GM12878 (cell line): ENCODE results near the gene WBP11. TPM values are rescaled to one million over a fixed set of nuclear protein-coding genes. Genes with fewer than 3 reads are reported as not detected.

Source experiments
- ATAC-seq: fragments of 200-7000 bp; cut with Tn5 transposase; 3 replicates; pipeline ENCODE4 v1.9.1; 2020; ENCODE audit warnings: mild to moderate bottlenecking, moderate library complexity
- BruUV-seq: library from RNA; stranded (reverse); fragments of 400-500 nt; replicated peaks from 2 replicates; lab custom pipeline; 2021; lab: Mats Ljungman, UMichigan
- CTCF ChIA-PET: fragments of 300-600 bp; sonication (Branson Sonifier 250); formaldehyde crosslinking; extraction: SDS; loops from one replicate; lab custom pipeline; 2021; ENCODE audit warnings: inconsistent platforms; lab: Yijun Ruan, JAX
- POLR2A ChIA-PET: fragments of 350-600 bp; formaldehyde crosslinking; extraction: SDS; loops from one replicate; lab custom pipeline; 2021; ENCODE audit warnings: inconsistent platforms; lab: Charles Lee
- RAD21 ChIA-PET: fragments of 300-600 bp; sonication (Branson Sonifier 250); formaldehyde crosslinking; loops from one replicate; lab custom pipeline; 2023; ENCODE audit warnings: antibody characterized with exemption; ENCODE audit not compliant: unreplicated experiment; lab: Charles Lee
- SMC1A ChIA-PET: fragments of 300-600 bp; sonication (Branson Sonifier 250); formaldehyde crosslinking; loops from one replicate; lab custom pipeline; 2023; ENCODE audit not compliant: unreplicated experiment, uncharacterized antibody; lab: Charles Lee
- DNase-seq: peaks from one replicate; pipeline ENCODE4 v3.0.0-alpha.2; 2011; ENCODE audit warnings: low read depth, low spot score
- FAIRE-seq: peaks from 3 replicates; lab custom pipeline; 2011; peaks lifted over from hg19 to GRCh38; lab: Jason Lieb, UNC
- H2AFZ ChIP-seq: 2 replicates; pipeline ENCODE4 v1.6.0; 2011; ENCODE audit warnings: low read depth, low read length, control low read depth; ENCODE audit not compliant: control insufficient read depth
- H3K27ac ChIP-seq: 2 replicates; pipeline ENCODE4 v1.5.1; 2011; ENCODE audit warnings: control low read depth; ENCODE audit not compliant: control insufficient read depth, insufficient read depth
- H3K27me3 ChIP-seq, 2 experiments: replicated peaks in 1 of 2; 2 replicates each; pipeline versions ENCODE4 v1.6.0 to v1.6.1; 2011; ENCODE audit warnings: low read length in 1 of 2; ENCODE audit not compliant: control insufficient read depth in 2 of 2, insufficient read depth in 2 of 2
- H3K36me3 ChIP-seq, 2 experiments: 2 replicates each; pipeline ENCODE4 v1.5.1; 2011; ENCODE audit warnings: low read length in 1 of 2; ENCODE audit not compliant: control insufficient read depth in 2 of 2, insufficient read depth in 2 of 2
- H3K4me1 ChIP-seq: 2 replicates; pipeline ENCODE4 v1.6.1; 2011; ENCODE audit warnings: mild to moderate bottlenecking, low read length, moderate library complexity, mixed read lengths; ENCODE audit not compliant: control insufficient read depth, insufficient read depth
- H3K4me2 ChIP-seq: 2 replicates; pipeline ENCODE4 v1.6.0; 2011; ENCODE audit warnings: control low read depth; ENCODE audit not compliant: control insufficient read depth, insufficient read depth
- H3K4me3 ChIP-seq: fragments of 200-600 bp; sonication (generic); 2 replicates; pipeline ENCODE4 v1.5.1; 2016
- H3K79me2 ChIP-seq: 2 replicates; pipeline ENCODE4 v1.6.0; 2011; ENCODE audit warnings: low read length; ENCODE audit not compliant: control insufficient read depth, insufficient read depth
- H3K9ac ChIP-seq: 2 replicates; pipeline ENCODE4 v1.8.0; 2011; ENCODE audit warnings: low read length, control low read depth, mixed read lengths; ENCODE audit not compliant: control insufficient read depth, insufficient read depth
- H3K9me3 ChIP-seq: replicated peaks from 3 replicates; pipeline ENCODE4 v1.5.1; 2011; ENCODE audit warnings: mild to moderate bottlenecking, low read length; ENCODE audit not compliant: control insufficient read depth, insufficient read depth
- H4K20me1 ChIP-seq: 2 replicates; pipeline ENCODE4 v1.6.0; 2011; ENCODE audit not compliant: control insufficient read depth, insufficient read depth
- CEBPB ChIP-seq, 2 experiments: fragments of 150-350 bp in 1 of 2; IDR thresholded peaks; 2 replicates each; pipeline ENCODE4 v1.6.1; 2012 to 2014; ENCODE audit warnings: low read depth in 2 of 2, low read length in 2 of 2, borderline replicate concordance in 1 of 2, inconsistent platforms in 1 of 2
- PKNOX1 ChIP-seq: fragments of 450-650 bp; IDR thresholded peaks from 2 replicates; pipeline ENCODE4 v1.6.1; 2016; ENCODE audit warnings: mild to moderate bottlenecking
- RAD21 ChIP-seq: IDR thresholded peaks from 2 replicates; pipeline ENCODE4 v1.6.1; 2011; ENCODE audit warnings: mild to moderate bottlenecking, low read depth, low read length, moderate library complexity; ENCODE audit not compliant: insufficient read depth
- RAD51 ChIP-seq: fragments of 450-650 bp; IDR thresholded peaks from 2 replicates; pipeline ENCODE4 v1.6.1; 2016; ENCODE audit warnings: moderate library complexity, mild to moderate bottlenecking, inconsistent platforms
- SMC3 ChIP-seq: IDR thresholded peaks from 2 replicates; pipeline ENCODE4 v1.6.1; 2011; ENCODE audit warnings: low read length, improper control_type of control experiment, borderline replicate concordance
- SRF ChIP-seq, 2 experiments: IDR thresholded peaks; 2 replicates each; pipeline ENCODE4 v1.6.1; 2011; ENCODE audit warnings: low read depth in 2 of 2, low read length in 2 of 2, mild to moderate bottlenecking in 1 of 2, moderate library complexity in 1 of 2
- USF1 ChIP-seq: IDR thresholded peaks from 2 replicates; pipeline ENCODE4 v1.6.1; 2011; ENCODE audit warnings: borderline replicate concordance, low read depth, mild to moderate bottlenecking, moderate library complexity, mixed read lengths, low read length; ENCODE audit not compliant: insufficient read depth; ENCODE audit errors: extremely low read length
- ZNF592 ChIP-seq: fragments of 450-650 bp; IDR thresholded peaks from 2 replicates; pipeline ENCODE4 v1.6.1; 2017; ENCODE audit warnings: mild to moderate bottlenecking, moderate library complexity
- WGBS: methylation state at CpG from one replicate; pipeline ENCODE4 v1.1.6; 2016; ENCODE audit warnings: low lambda C conversion rate; ENCODE audit not compliant: insufficient replicate concordance, insufficient coverage; ENCODE audit errors: missing lambda C conversion rate; 5-methylcytosine and 5-hydroxymethylcytosine counted together
- in situ Hi-C: fragments of 300-500 bp; cut with MboI; formaldehyde crosslinking; loops from 9 replicates; pipeline ENCODE4 v1.14.3; 2018; ENCODE audit warnings: mixed read lengths
- intact Hi-C: fragments of 100-400 bp; cut with micrococcal nuclease; formaldehyde crosslinking; loops from one replicate; pipeline ENCODE4 v1.14.2; 2022; ENCODE audit not compliant: unreplicated experiment
- polyA plus RNA-seq, 11 experiments: library from polyadenylated mRNA; depleted of rRNA in 4 of 11; unstranded in 6 of 11; stranded (reverse) in 5 of 11; fragments of >200 nt; fragmentation: Nextera tagmentation in 4 of 11; fragmentation: Illumina TruSeq in 1 of 11; extraction: Ambion mirVana in 4 of 11; extraction: Trizol in 1 of 11; gene quantifications; 1 replicate in 1 of 11; 2 replicates in 10 of 11; pipeline versions ENCODE4 v1.2.1 to v1.2.3, GENCODE V29; 2011 to 2016; ENCODE audit warnings: inconsistent platforms in 2 of 11, missing spikeins in 2 of 11, low read depth in 1 of 11
- total RNA-seq, 4 experiments: library from RNA; depleted of rRNA in 3 of 4; stranded (reverse); fragments of >200 nt in 3 of 4; fragmentation: Illumina TruSeq in 1 of 4; extraction: Trizol in 1 of 4; gene quantifications; 2 replicates each; pipeline versions ENCODE4 v1.2.1 to v1.2.3, GENCODE V29; 2013 to 2021
- TF ChIP-seq, protein P1 (sequence below), 3 experiments: IDR thresholded peaks in 2 of 3; conservative IDR thresholded peaks in 1 of 3; 2 replicates each; pipeline ENCODE4 v1.5.1; 2011; ENCODE audit warnings: low read depth in 3 of 3, low read length in 3 of 3, mild to moderate bottlenecking in 3 of 3, control low read depth in 2 of 3, moderate library complexity in 2 of 3, inconsistent platforms in 1 of 3, mixed read lengths in 1 of 3; ENCODE audit not compliant: control insufficient read depth in 2 of 3, insufficient read depth in 1 of 3; ENCODE audit errors: extremely low read depth in 1 of 3

Gene WBP11
- total and polyA plus RNA-seq, 10 of the 15 experiments (the other 5 are each of a cell fraction or from before 2014, with no cell fraction given) = 11.5 to 107 (median 29.1) TPM

- intact Hi-C loops = no loop called here
- H3K79me2 ChIP-seq = no peaks in the 10 kb centered on the region
- SMC1A ChIA-PET = interaction anchor here (0.9 to 3.2 kb wide), 6 partner anchors 9 to 573 kb away, joined by 3 to 10 read pairs (median 4); no protein-coding TSS in a partner anchor
- BruUV-seq = no TSS peak
- no peaks in the 10 kb centered on the region for H3K27me3 ChIP-seq
- FAIRE-seq = no peak
- H2AFZ ChIP-seq = no peak overlapping the region
- POLR2A ChIA-PET = no interaction called here
- no peak overlapping the region for H3K4me2 ChIP-seq
- H3K27ac ChIP-seq = no peak overlapping the region
- TF ChIP-seq CEBPB (IDR thresholded peaks at IDR 0.05; ENCODE audit: borderline replicate concordance in 1 of 2, low read depth in 2 of 2, low read length in 2 of 2) = no peak
- 0 out of 2 replicates have a peak, but pooled peaks have one; percentile 23 for TF ChIP-seq RAD21
- no peak for TF ChIP-seq USF1
- no peak for TF ChIP-seq SRF (IDR thresholded peaks at IDR 0.05; ENCODE audit: low read depth in 2 of 2, low read length in 2 of 2)
- TF ChIP-seq RAD51 = peak; percentile 24; the same call in 1 of the 2 replicates
- TF ChIP-seq, protein P1, sequence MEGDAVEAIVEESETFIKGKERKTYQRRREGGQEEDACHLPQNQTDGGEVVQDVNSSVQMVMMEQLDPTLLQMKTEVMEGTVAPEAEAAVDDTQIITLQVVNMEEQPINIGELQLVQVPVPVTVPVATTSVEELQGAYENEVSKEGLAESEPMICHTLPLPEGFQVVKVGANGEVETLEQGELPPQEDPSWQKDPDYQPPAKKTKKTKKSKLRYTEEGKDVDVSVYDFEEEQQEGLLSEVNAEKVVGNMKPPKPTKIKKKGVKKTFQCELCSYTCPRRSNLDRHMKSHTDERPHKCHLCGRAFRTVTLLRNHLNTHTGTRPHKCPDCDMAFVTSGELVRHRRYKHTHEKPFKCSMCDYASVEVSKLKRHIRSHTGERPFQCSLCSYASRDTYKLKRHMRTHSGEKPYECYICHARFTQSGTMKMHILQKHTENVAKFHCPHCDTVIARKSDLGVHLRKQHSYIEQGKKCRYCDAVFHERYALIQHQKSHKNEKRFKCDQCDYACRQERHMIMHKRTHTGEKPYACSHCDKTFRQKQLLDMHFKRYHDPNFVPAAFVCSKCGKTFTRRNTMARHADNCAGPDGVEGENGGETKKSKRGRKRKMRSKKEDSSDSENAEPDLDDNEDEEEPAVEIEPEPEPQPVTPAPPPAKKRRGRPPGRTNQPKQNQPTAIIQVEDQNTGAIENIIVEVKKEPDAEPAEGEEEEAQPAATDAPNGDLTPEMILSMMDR (IDR thresholded peaks at IDR 0.05 in 2 of 3, conservative IDR thresholded peaks at IDR 0.05 in 1 of 3; ENCODE audit: control insufficient read depth in 2 of 3, extremely low read depth in 1 of 3, insufficient read depth in 1 of 3, low read depth in 3 of 3, low read length in 3 of 3) = peak in 1 of 3 experiments; percentile 27; a peak in 3 of 6 replicates
- TF ChIP-seq PKNOX1 = no peak
- no peak for TF ChIP-seq ZNF592
- TF ChIP-seq SMC3 = peak; percentile 21; the same call in 1 of the 2 replicates
- peak; percentile 51 for ATAC-seq
- no peak overlapping the region for H3K4me3 ChIP-seq
- H4K20me1 ChIP-seq = no peaks in the 10 kb centered on the region
- DNase-seq = no peak
- RAD21 ChIA-PET = interaction anchor here (1.1 to 2.1 kb wide), 5 partner anchors 8 to 184 kb away, joined by 3 to 6 read pairs (median 5); partner anchors contain the start of genes C12orf60 and WBP11
- no peaks in the 10 kb centered on the region for H3K36me3 ChIP-seq
- 96% methylated on average over 1 of the region's 1 CpG for WGBS
- in situ Hi-C loops = no loop called here
- H3K9ac ChIP-seq = no peak overlapping the region
- H3K4me1 ChIP-seq = no peaks in the 10 kb centered on the region
- H3K9me3 ChIP-seq = no peaks in the 10 kb centered on the region
- CTCF ChIA-PET = interaction anchor here (0.5 to 1.7 kb wide), 10 partner anchors 9 to 430 kb away, joined by 3 to 8 read pairs (median 3); no protein-coding TSS in a partner anchor
These were observed 7.7 kb upstream of the WBP11 start for GRCh38 chr12:14810953-14811483.
